ENCODE data around the gene CCDC157. TPM values are rescaled to one million over a fixed set of nuclear protein-coding genes. Genes with fewer than 3 reads are reported as not detected.

Gene CCDC157
- total RNA-seq, 4 donors from 2014 or later, result 0.17 to 4.5 (median 2.7) TPM

GRCh38 chr22:30327864-30328345, 28.9 kb upstream of the CCDC157 start:
- 67 to 72% methylated on average over 5 of the region's 5 CpGs for WGBS, 2 donors
- TF ChIP-seq CTCF (IDR thresholded peaks at IDR 0.05) (no peak), POLR2A (IDR thresholded peaks at IDR 0.05) (no peak)
- no peak for DNase-seq (ENCODE audit: low spot score in 2 of 2)
- H3K4me3 ChIP-seq (ENCODE audit: low read depth, poor library complexity, severe bottlenecking), result no peak overlapping the region
- intact Hi-C loops (cut with DNase I; ENCODE audit: low total_unique reads), result no loop called here

- 80 to 89% methylated on average over 3 of the region's 3 CpGs for WGBS, 2 donors
- no peak overlapping the region for H3K4me3 ChIP-seq (ENCODE audit: low read depth, poor library complexity, severe bottlenecking)
- no peak for TF ChIP-seq POLR2A (IDR thresholded peaks at IDR 0.05)
- no peak for DNase-seq (ENCODE audit: low spot score in 2 of 2)
- intact Hi-C loops (cut with DNase I; ENCODE audit: low total_unique reads), result no loop called here
Measured at GRCh38 chr22:30328466-30329049, 28.2 kb upstream of the CCDC157 start.

- WGBS, 2 donors, result 85 to 87% methylated on average over 5 of the region's 5 CpGs
- no peak overlapping the region for H3K4me3 ChIP-seq (ENCODE audit: low read depth, poor library complexity, severe bottlenecking)
- DNase-seq (ENCODE audit: low spot score in 2 of 2), result no peak
- TF ChIP-seq POLR2A (IDR thresholded peaks at IDR 0.05) (no peak), CTCF (IDR thresholded peaks at IDR 0.05) (no peak)
- intact Hi-C loops (cut with DNase I; ENCODE audit: low total_unique reads), result no loop called here
Measured at GRCh38 chr22:30332551-30332950, 24.3 kb upstream of the CCDC157 start.

- no peak for DNase-seq (ENCODE audit: low spot score in 2 of 2)
- intact Hi-C loops (cut with DNase I; ENCODE audit: low total_unique reads), result no loop called here
- TF ChIP-seq CTCF (IDR thresholded peaks at IDR 0.05) (no peak), POLR2A (IDR thresholded peaks at IDR 0.05) (no peak)
- WGBS, 2 donors, result 93 to 97% methylated on average over 2 of the region's 2 CpGs
- H3K4me3 ChIP-seq (ENCODE audit: low read depth, poor library complexity, severe bottlenecking), result no peak overlapping the region
Measured at GRCh38 chr22:30332994-30333706, 23.7 kb upstream of the CCDC157 start.

GRCh38 chr22:30333707-30334087, 23.1 kb upstream of the CCDC157 start:
- DNase-seq (ENCODE audit: low spot score in 2 of 2), result no peak
- H3K4me3 ChIP-seq (ENCODE audit: low read depth, poor library complexity, severe bottlenecking), result no peak overlapping the region
- intact Hi-C loops (cut with DNase I; ENCODE audit: low total_unique reads), result no loop called here
- TF ChIP-seq POLR2A (IDR thresholded peaks at IDR 0.05) (no peak), CTCF (IDR thresholded peaks at IDR 0.05) (no peak)
- WGBS, 2 donors, result 79% methylated on average over 3 of the region's 3 CpGs

GRCh38 chr22:30334646-30335045, 22.2 kb upstream of the CCDC157 start:
- no peak for DNase-seq (ENCODE audit: low spot score in 2 of 2)
- no peak overlapping the region for H3K4me3 ChIP-seq (ENCODE audit: low read depth, poor library complexity, severe bottlenecking)
- TF ChIP-seq POLR2A (IDR thresholded peaks at IDR 0.05) (no peak), CTCF (IDR thresholded peaks at IDR 0.05) (no peak)
- intact Hi-C loops (cut with DNase I; ENCODE audit: low total_unique reads), result no loop called here
- WGBS, 2 donors, result 95 to 97% methylated on average over 4 of the region's 4 CpGs
